Ishikawa (cell line): Measurements from ENCODE around the gene KRT14.

Experiments used
- CEBPB ChIP-seq: IDR thresholded peaks from 2 replicates; pipeline ENCODE4 v1.6.1; 2012
- CREB1 ChIP-seq: IDR thresholded peaks from 2 replicates; pipeline ENCODE4 v1.6.1; 2012; ENCODE audit warnings: low read depth
- EGR1 ChIP-seq: IDR thresholded peaks from 2 replicates; pipeline ENCODE4 v1.6.1; 2012
- EP300 ChIP-seq: IDR thresholded peaks from 2 replicates; pipeline ENCODE4 v1.6.1; 2012; ENCODE audit warnings: borderline replicate concordance
- FOXM1 ChIP-seq: IDR thresholded peaks from 2 replicates; pipeline ENCODE4 v1.6.1; 2012; ENCODE audit warnings: low read depth, borderline replicate concordance
- MAX ChIP-seq: IDR thresholded peaks from 2 replicates; pipeline ENCODE4 v1.6.1; 2012
- NFIC ChIP-seq: IDR thresholded peaks from 2 replicates; pipeline ENCODE4 v1.6.1; 2012
- RAD21 ChIP-seq: IDR thresholded peaks from 2 replicates; pipeline ENCODE4 v1.6.1; 2012; ENCODE audit warnings: low read depth
- TAF1 ChIP-seq: IDR thresholded peaks from 2 replicates; pipeline ENCODE4 v1.6.1; 2012; ENCODE audit warnings: low read depth, mild to moderate bottlenecking
- TCF12 ChIP-seq: IDR thresholded peaks from 2 replicates; pipeline ENCODE4 v1.6.1; 2012; ENCODE audit warnings: low read depth
- TEAD4 ChIP-seq: IDR thresholded peaks from 2 replicates; pipeline ENCODE4 v1.6.1; 2012
- USF1 ChIP-seq: IDR thresholded peaks from 2 replicates; pipeline ENCODE4 v1.6.1; 2012
- YY1 ChIP-seq: IDR thresholded peaks from 2 replicates; pipeline ENCODE4 v1.6.1; 2012; ENCODE audit warnings: low read depth
- ZBTB7A ChIP-seq: IDR thresholded peaks from 2 replicates; pipeline ENCODE4 v1.6.1; 2012; ENCODE audit warnings: low read depth
- TF ChIP-seq, protein P1 (sequence below): IDR thresholded peaks from 2 replicates; pipeline ENCODE4 v1.6.1; 2012; ENCODE audit warnings: low read depth, mild to moderate bottlenecking

The KRT14 gene

GRCh38 chr17:41535764-41536481 lies 50.8 kb downstream of the KRT14 start:
- TF ChIP-seq FOXM1 (no peak), TCF12 (peak; percentile 66), USF1 (no peak), CREB1 (no peak), EGR1 (peak; percentile 63), MAX (peak; percentile 55; the same call in 1 of the 2 replicates), TEAD4 (peak; percentile 43)

DNA sequence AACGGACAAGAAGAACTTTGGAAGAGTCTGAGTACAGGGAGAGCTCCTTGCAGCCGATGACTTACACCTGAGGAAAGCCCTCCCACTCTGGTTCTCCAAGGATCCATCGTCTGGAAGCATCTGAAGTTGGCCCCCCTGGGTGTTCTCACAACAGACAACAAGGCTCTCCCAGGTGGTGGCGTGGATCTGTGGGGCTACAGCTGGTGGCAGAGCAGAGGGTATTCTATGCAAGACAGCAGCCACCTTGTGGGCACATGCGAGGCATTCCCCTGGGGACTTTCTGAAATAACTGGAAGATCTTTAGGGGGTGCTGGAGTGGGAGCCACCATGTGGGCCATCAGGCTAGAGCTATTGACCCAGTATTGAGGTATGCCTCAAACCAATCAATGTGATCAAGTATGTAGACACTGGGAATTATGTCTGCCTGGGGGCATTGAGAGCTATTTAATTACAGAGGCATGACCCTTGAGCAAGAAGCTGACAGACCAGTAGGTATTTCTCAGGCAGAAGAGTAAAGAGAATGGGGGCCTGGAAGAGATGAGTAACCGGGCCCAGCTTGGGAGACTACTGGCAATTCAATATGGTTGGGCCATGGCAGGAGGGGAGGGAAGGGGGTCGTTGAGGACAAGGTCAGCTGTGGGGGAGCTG lies 51.7 kb downstream of the KRT14 start:
- TF ChIP-seq TEAD4 (no peak), TCF12 (no peak), USF1 (no peak), RAD21 (no peak; the same call in 1 of the 2 replicates), YY1 (no peak), ZBTB7A (no peak)
- TF ChIP-seq, protein P1, sequence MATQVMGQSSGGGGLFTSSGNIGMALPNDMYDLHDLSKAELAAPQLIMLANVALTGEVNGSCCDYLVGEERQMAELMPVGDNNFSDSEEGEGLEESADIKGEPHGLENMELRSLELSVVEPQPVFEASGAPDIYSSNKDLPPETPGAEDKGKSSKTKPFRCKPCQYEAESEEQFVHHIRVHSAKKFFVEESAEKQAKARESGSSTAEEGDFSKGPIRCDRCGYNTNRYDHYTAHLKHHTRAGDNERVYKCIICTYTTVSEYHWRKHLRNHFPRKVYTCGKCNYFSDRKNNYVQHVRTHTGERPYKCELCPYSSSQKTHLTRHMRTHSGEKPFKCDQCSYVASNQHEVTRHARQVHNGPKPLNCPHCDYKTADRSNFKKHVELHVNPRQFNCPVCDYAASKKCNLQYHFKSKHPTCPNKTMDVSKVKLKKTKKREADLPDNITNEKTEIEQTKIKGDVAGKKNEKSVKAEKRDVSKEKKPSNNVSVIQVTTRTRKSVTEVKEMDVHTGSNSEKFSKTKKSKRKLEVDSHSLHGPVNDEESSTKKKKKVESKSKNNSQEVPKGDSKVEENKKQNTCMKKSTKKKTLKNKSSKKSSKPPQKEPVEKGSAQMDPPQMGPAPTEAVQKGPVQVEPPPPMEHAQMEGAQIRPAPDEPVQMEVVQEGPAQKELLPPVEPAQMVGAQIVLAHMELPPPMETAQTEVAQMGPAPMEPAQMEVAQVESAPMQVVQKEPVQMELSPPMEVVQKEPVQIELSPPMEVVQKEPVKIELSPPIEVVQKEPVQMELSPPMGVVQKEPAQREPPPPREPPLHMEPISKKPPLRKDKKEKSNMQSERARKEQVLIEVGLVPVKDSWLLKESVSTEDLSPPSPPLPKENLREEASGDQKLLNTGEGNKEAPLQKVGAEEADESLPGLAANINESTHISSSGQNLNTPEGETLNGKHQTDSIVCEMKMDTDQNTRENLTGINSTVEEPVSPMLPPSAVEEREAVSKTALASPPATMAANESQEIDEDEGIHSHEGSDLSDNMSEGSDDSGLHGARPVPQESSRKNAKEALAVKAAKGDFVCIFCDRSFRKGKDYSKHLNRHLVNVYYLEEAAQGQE, result no peak

DNA sequence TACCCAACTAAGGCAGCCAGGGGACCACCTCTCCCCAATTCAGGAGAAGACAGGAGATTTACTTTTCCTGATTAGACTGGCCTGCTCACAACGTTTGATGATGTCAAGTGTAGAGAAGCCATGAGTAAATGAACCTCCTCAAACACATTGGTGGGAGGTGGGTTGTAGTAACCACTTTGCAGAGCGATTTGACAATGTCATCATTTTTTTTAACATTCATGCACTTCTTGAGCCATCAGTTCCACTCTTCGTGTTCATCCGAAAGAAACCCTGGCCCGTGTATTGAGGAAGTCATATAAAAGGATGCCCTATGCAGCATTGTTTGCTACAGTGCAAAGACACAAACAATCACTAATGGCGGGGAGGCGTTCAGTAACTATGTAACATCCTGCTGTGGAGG lies 53.1 kb downstream of the KRT14 start:
- TF ChIP-seq ZBTB7A (no peak), TAF1 (no peak), TCF12 (no peak), CEBPB (no peak), NFIC (no peak), CREB1 (no peak), FOXM1 (no peak), TEAD4 (no peak), EP300 (no peak), RAD21 (no peak), EGR1 (no peak), USF1 (no peak), YY1 (no peak), MAX (no peak)
- TF ChIP-seq, protein P1, result no peak

GRCh38 chr17:41532947-41533570 lies 53.6 kb downstream of the KRT14 start:
- TF ChIP-seq CEBPB (peak; percentile 84), RAD21 (no peak), NFIC (peak; percentile 20; the same call in 1 of the 2 replicates)
